Lung (tissue), 12 donors: ENCODE results near the gene CYB5A. TPM values are rescaled to one million over a fixed set of nuclear protein-coding genes. Genes with fewer than 3 reads are reported as not detected.
"Not testable (repeated sequence)": the region's sequence is repeated elsewhere in the genome, so short reads cannot be mapped to it uniquely, and the experiment has no call there.

Source experiments
- ATAC-seq: fragments of 200-7000 bp; cut with Tn5 transposase; one replicate; pipeline ENCODE4 v1.9.1; 2020; ENCODE audit warnings: moderate number of reproducible peaks; ENCODE audit not compliant: insufficient read depth, low FRiP score
- DNase-seq, 3 donors: peaks; one replicate each; pipeline ENCODE4 v3.0.0-alpha.2; 2013 to 2017
- H3K27ac ChIP-seq, 2 donors: one replicate each; pipeline ENCODE4 v1.5.1; 2013; ENCODE audit warnings: mild to moderate bottlenecking in 2 of 2, moderate library complexity in 2 of 2, control low read depth in 1 of 2, inconsistent platforms in 1 of 2, low read depth in 1 of 2, low read length in 1 of 2
- H3K27me3 ChIP-seq, 3 donors: one replicate each; pipeline ENCODE4 v1.5.1; 2013; ENCODE audit warnings: low read length in 2 of 3; ENCODE audit not compliant: control insufficient read depth in 3 of 3, insufficient read depth in 3 of 3
- H3K36me3 ChIP-seq, 4 donors: one replicate each; pipeline ENCODE4 v1.5.1; 2013; ENCODE audit warnings: low read length in 4 of 4, mild to moderate bottlenecking in 1 of 4, moderate library complexity in 1 of 4; ENCODE audit not compliant: control insufficient read depth in 4 of 4, insufficient read depth in 4 of 4
- H3K4me1 ChIP-seq, 5 donors: one replicate each; pipeline ENCODE4 v1.5.1; 2013; ENCODE audit warnings: low read length in 5 of 5, mild to moderate bottlenecking in 2 of 5, moderate library complexity in 1 of 5; ENCODE audit not compliant: control insufficient read depth in 5 of 5, insufficient read depth in 5 of 5
- H3K4me3 ChIP-seq: one replicate; pipeline ENCODE4 v1.5.1; 2013; ENCODE audit warnings: mild to moderate bottlenecking, control low read depth, moderate library complexity
- H3K9ac ChIP-seq, 2 donors: one replicate each; pipeline ENCODE4 v1.5.1; 2013; ENCODE audit warnings: low read length in 2 of 2, control low read depth in 1 of 2; ENCODE audit not compliant: insufficient read depth in 1 of 2
- H3K9me3 ChIP-seq, 4 donors: one replicate each; pipeline ENCODE4 v1.5.1; 2013; ENCODE audit warnings: low read length in 3 of 4, mild to moderate bottlenecking in 1 of 4, moderate library complexity in 1 of 4; ENCODE audit not compliant: control insufficient read depth in 4 of 4, insufficient read depth in 3 of 4
- WGBS, 2 donors: extraction: QIAGEN DNeasy Blood & Tissue Kit; methylation state at CpG; one replicate each; pipeline ENCODE4 v1.1.7; 2013; 5-methylcytosine and 5-hydroxymethylcytosine counted together
- polyA plus RNA-seq, 2 donors: library from polyadenylated mRNA; stranded (reverse); fragments of 200-250 nt; gene quantifications; one replicate each; pipeline ENCODE4 v1.2.1, GENCODE V29; 2013
- total RNA-seq, 2 donors: library from RNA; depleted of rRNA in 1 of 2; stranded (reverse); fragments of >200 nt in 1 of 2; gene quantifications; one replicate each; pipeline ENCODE4 v1.2.1, GENCODE V29; 2014 to 2021
- TF ChIP-seq, protein P1 (sequence below): IDR thresholded peaks from 2 replicates; pipeline ENCODE4 v1.5.1; 2012; ENCODE audit warnings: mild to moderate bottlenecking; ENCODE audit errors: control extremely low read depth, extremely low read depth
- donor health status: control.
- donor health status: control.
- donor health status: Bipolar disorder and iron deficiency.
- donor health status: healthy.
- donor health status: DM: yes; HTN: yes; CAD: no.

The CYB5A gene
- total and polyA plus RNA-seq, 4 donors = 408 to 853 (median 522) TPM

DNA sequence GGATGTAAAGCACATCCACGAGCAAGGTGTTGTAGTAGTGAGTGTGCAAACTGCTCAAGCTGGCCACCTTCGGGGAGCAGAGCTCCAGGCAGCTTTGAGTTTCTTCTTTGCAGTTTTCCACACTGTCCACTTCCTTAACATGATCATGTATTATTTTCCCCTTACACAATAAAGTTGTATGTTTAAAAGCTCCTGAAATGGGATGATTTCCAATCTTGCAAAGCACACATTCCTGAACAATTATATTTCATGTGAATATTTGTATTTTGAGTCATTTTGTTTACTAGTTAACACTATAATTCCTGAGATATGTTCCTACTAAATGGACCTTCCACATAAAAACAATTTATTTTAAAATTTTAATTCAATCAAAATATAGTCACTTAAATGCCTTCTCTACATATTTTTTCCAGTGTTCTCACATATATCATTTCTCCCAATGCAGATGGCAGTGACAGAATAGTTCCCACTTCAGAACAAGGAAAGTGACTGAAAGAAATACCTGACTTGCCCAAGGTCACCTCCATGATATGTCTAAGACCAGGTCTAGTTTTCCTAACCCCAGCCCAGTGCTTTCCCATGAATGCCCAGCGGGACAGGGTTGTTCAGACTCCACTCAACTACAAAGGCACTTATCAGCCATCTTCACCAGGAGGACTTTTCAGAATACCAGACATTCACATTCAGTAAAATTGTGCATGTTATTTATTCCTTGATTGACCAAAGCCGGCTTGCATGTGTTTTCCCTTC lies 5.5 kb downstream of the CYB5A start:
- 60 to 72% methylated on average over 4 of the region's 4 CpGs for WGBS, 2 donors
- DNase-seq = no peak

DNA sequence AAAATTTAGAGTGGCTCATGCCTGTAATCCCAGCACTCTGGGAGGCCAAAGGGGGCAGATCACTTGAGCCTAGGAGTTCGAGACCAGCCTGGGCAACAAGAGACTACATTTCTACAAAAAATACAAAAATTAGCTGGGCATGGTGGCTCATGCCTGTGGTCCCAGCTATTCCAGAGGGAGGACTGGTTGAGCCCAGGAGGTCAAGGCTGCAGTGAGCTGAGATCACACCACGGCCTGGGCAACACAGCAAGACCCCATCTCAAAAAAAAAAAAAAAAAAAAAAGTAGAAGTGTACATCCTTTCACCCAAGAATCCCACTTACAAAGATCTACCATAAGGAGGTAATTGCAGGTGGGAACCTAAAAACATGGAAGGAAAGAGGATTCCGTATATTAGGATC lies 6.2 kb downstream of the CYB5A start:
- not testable (repeated sequence) for ATAC-seq, H3K9ac ChIP-seq, H3K4me3 ChIP-seq, DNase-seq, H3K9me3 ChIP-seq, H3K27me3 ChIP-seq, H3K36me3 ChIP-seq
- H3K27ac ChIP-seq = peak overlapping the region in 1 of 2 donors; percentile 72
- peaks cover 25 to 43% (median 33%) of the 10 kb centered on the region in 5 donors for H3K4me1 ChIP-seq
- WGBS, 2 donors = 62 to 72% methylated on average over 3 of the region's 3 CpGs

More for the DNA sequence above, 5.5 kb downstream of the CYB5A start:
- no peaks in the 10 kb centered on the region for H3K36me3 ChIP-seq
- H3K4me3 ChIP-seq = no peak overlapping the region
- H3K27me3 ChIP-seq = no peaks in the 10 kb centered on the region
- H3K9me3 ChIP-seq = no peaks in the 10 kb centered on the region
- peak overlapping the region in 1 of 2 donors; percentile 72 for H3K27ac ChIP-seq
- ATAC-seq = no peak
- H3K9ac ChIP-seq = no peak overlapping the region
- peaks cover 20 to 50% (median 33%) of the 10 kb centered on the region in 5 donors for H3K4me1 ChIP-seq
- TF ChIP-seq, protein P1, sequence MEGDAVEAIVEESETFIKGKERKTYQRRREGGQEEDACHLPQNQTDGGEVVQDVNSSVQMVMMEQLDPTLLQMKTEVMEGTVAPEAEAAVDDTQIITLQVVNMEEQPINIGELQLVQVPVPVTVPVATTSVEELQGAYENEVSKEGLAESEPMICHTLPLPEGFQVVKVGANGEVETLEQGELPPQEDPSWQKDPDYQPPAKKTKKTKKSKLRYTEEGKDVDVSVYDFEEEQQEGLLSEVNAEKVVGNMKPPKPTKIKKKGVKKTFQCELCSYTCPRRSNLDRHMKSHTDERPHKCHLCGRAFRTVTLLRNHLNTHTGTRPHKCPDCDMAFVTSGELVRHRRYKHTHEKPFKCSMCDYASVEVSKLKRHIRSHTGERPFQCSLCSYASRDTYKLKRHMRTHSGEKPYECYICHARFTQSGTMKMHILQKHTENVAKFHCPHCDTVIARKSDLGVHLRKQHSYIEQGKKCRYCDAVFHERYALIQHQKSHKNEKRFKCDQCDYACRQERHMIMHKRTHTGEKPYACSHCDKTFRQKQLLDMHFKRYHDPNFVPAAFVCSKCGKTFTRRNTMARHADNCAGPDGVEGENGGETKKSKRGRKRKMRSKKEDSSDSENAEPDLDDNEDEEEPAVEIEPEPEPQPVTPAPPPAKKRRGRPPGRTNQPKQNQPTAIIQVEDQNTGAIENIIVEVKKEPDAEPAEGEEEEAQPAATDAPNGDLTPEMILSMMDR = no peak

DNA sequence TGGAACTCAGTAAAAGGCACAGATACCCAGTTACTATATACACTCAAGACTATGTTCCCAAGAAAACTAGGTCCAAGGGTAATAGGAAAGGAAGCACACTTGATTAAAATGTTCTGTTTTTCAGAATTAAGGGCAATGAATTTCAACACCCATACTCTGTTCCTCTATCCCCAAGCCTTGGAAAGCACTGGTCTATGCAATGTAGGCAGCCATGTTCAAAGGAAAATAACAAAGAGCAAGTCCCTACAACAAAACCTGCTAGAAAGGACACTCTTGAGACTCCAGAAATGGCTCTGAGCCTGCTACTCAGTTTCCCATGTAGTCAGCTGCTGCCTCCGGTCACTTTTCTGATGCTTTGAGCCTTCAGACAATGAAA lies 6.8 kb downstream of the CYB5A start:
- WGBS, 2 donors = 83 to 86% methylated on average over 1 of the region's 1 CpG
- Histone ChIP-seq H3K36me3 (no peaks in the 10 kb centered on the region), H3K4me3 (no peak overlapping the region), H3K9ac (peak overlapping the region in 1 of 2 donors; percentile 18), H3K27me3 (no peaks in the 10 kb centered on the region), H3K4me1 (peaks cover 25 to 41% (median 33%) of the 10 kb centered on the region in 5 donors), H3K9me3 (no peaks in the 10 kb centered on the region), H3K27ac (peak overlapping the region; percentile 67 to 96)
- TF ChIP-seq, protein P1 = no peak
- DNase-seq = no peak
- ATAC-seq = no peak

GRCh38 chr18:74284191-74284979 lies 7.4 kb downstream of the CYB5A start:
- ATAC-seq (no peak), DNase-seq (peak; percentile 66 to 93 (median 92))
- Histone ChIP-seq H3K36me3 (no peaks in the 10 kb centered on the region), H3K9me3 (no peaks in the 10 kb centered on the region), H3K27me3 (no peaks in the 10 kb centered on the region), H3K4me1 (peaks cover 25 to 41% (median 33%) of the 10 kb centered on the region in 5 donors), H3K27ac (peak overlapping the region; percentile 67 to 96), H3K4me3 (no peak overlapping the region), H3K9ac (peak overlapping the region in 1 of 2 donors; percentile 62)
- TF ChIP-seq, protein P1 = no peak
- 38 to 65% methylated on average over 11 of the region's 11 CpGs for WGBS, 2 donors
